HG03354 (cell line): ENCODE measurements around the gene OR8B2.
"Not testable (repeated sequence)": the region's sequence is repeated elsewhere in the genome, so short reads cannot be mapped to it uniquely, and the experiment has no call there.

Experiments
- ATAC-seq: cut with Tn5 transposase; IDR thresholded peaks from one replicate; pipeline ENCODE4 v1.9.1; 2021; ENCODE audit warnings: mild to moderate bottlenecking; ENCODE audit not compliant: unreplicated experiment, poor library complexity, severe bottlenecking

Gene OR8B2, protein sequence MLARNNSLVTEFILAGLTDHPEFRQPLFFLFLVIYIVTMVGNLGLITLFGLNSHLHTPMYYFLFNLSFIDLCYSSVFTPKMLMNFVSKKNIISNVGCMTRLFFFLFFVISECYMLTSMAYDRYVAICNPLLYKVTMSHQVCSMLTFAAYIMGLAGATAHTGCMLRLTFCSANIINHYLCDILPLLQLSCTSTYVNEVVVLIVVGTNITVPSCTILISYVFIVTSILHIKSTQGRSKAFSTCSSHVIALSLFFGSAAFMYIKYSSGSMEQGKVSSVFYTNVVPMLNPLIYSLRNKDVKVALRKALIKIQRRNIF

GRCh38 chr11:124384399-124384798 lies at the start of gene OR8B2:
OR8B2 (minus strand) TSS chr11:124384499; CDS start chr11:124383343, 1,156 bp downstream.
- ATAC-seq, result no peak

- ATAC-seq, result no peak
Measured at GRCh38 chr11:124429599-124429998, 45.3 kb upstream of the OR8B2 start.

DNA sequence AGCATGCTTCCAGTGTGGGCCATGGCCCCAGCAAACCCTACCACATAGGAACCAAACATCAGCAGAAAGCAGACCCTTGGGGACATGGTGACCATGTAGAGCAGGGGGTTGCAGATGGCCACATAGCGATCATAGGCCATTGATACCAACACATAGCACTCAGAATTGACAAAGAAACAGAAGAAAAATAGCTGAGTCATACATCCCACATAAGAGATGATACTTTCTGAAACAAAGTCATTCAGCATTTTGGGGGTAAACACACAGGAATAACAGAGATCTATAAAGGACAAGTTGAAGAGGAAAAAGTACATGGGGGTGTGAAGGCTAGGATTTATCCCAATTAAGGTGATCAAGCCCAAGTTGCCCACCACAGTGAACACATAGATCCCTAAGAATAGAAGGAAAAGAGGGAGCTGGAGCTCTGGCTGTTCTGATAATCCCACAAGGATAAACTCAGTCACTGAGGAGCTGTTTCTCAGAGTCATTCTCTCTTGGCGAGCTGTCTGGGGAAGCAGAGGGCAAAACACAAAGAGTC lies 40.2 kb upstream of the OR8B2 start, which contains the start of gene OR8B4:
TSS of gene OR8B4 (minus strand) at position 488 of the 538 bp plus-strand sequence. CDS start at position 488, 0 bp downstream.
- no peak for ATAC-seq

GRCh38 chr11:124421043-124421442 lies 36.7 kb upstream of the OR8B2 start:
- ATAC-seq, result no peak

- no peak for ATAC-seq
Measured at GRCh38 chr11:124415356-124415923, 31.1 kb upstream of the OR8B2 start.

GRCh38 chr11:124409906-124410305 lies 25.6 kb upstream of the OR8B2 start:
- ATAC-seq, result no peak

GRCh38 chr11:124405581-124405980 lies 21.3 kb upstream of the OR8B2 start:
- ATAC-seq, result no peak

GRCh38 chr11:124403186-124403585 lies 18.9 kb upstream of the OR8B2 start:
- ATAC-seq, result not testable (repeated sequence)

GRCh38 chr11:124402326-124402922 lies 18.1 kb upstream of the OR8B2 start:
- peak; percentile 94 for ATAC-seq

GRCh38 chr11:124398924-124399323 lies 14.6 kb upstream of the OR8B2 start, which contains the start of gene OR8B3:
OR8B3 (minus strand) TSS chr11:124399024; CDS start chr11:124397351, 1,673 bp downstream.
- no peak for ATAC-seq

DNA sequence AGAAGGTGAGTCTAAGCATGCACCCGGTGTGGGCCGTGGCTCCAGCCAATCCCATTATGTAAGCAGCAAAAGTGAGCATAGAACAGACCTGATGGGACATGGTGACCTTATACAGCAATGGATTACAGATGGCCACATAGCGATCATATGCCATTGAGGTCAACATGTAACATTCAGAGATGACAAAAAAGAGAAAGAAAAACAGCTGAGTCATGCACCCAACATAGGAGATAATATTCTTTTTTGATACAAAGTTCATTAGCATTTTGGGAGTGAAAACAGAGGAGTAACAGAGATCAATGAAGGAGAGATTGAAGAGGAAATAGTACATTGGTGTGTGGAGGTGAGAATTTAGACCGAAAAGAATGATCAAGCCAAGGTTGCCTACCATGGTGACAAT lies 12.5 kb upstream of the OR8B2 start:
- ATAC-seq, result not testable (repeated sequence)

GRCh38 chr11:124394408-124394807 lies 10.1 kb upstream of the OR8B2 start:
- ATAC-seq, result no peak

DNA sequence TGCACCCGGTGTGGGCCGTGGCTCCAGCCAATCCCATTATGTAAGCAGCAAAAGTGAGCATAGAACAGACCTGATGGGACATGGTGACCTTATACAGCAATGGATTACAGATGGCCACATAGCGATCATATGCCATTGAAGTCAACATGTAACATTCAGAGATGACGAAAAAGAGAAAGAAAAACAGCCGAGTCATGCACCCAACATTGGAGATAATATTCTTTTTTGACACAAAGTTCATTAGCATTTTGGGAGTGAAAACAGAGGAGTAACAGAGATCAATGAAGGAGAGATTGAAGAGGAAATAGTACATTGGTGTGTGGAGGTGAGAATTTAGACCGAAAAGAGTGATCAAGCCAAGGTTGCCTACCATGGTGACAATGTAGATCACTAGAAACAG lies 1.4 kb downstream of the OR8B2 start:
- ATAC-seq, result not testable (repeated sequence)

- no peak for ATAC-seq
Measured at GRCh38 chr11:124380585-124380984, 3.7 kb downstream of the OR8B2 start.

- ATAC-seq, result no peak
Measured at GRCh38 chr11:124376280-124376679, 8.0 kb downstream of the OR8B2 start.

- no peak for ATAC-seq
Measured at GRCh38 chr11:124359566-124359965, 24.7 kb downstream of the OR8B2 start.

DNA sequence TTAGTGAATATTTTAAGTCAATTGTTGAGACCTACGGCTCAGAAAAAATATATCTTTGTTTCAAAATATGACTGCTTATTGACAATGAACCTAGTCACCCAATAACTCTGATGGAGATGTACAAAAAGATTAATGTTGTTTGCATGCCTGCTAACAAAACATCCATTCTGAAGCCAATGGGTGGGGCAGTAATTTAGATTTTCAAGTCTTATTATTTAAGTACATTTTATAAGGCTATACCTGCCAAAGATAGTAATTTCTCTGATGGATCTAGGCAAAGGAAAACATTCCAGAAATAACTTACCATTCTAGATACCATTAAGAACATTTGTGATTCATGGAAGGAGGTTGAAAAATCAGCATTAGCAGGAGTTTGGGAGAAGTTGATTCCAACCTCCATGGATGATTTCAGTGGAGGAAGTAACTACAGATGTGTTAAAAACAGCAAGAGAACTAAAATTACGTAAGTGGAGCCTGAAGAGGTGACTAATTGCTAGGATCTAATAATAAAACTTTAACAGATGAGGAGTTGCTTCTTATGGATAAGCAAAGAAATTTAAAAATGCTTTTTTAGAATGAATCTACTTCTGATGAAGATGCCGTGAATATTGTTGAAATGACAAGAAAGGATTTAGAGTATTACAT lies 37.9 kb downstream of the OR8B2 start:
- no peak for ATAC-seq

DNA sequence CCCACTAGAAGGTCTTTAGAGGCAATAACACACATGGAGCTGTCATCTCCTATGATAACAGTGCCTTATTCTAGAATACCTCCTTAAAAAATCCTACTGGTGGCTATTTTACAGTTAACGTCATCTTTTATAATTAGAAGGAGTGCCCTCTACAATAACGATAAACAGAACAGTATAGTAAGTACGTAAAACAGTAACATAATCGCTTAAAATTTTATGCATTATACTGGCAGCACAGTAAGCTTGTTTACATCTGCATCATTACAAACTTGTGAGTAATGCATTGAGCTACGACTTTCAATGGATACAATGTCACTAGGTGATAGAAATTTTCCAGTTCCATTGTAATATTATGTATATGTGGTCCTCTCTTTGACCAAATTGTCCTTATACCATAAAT lies 40.0 kb downstream of the OR8B2 start:
- ATAC-seq, result no peak

- ATAC-seq, result no peak
Measured at GRCh38 chr11:124340142-124340447, 44.2 kb downstream of the OR8B2 start.

DNA sequence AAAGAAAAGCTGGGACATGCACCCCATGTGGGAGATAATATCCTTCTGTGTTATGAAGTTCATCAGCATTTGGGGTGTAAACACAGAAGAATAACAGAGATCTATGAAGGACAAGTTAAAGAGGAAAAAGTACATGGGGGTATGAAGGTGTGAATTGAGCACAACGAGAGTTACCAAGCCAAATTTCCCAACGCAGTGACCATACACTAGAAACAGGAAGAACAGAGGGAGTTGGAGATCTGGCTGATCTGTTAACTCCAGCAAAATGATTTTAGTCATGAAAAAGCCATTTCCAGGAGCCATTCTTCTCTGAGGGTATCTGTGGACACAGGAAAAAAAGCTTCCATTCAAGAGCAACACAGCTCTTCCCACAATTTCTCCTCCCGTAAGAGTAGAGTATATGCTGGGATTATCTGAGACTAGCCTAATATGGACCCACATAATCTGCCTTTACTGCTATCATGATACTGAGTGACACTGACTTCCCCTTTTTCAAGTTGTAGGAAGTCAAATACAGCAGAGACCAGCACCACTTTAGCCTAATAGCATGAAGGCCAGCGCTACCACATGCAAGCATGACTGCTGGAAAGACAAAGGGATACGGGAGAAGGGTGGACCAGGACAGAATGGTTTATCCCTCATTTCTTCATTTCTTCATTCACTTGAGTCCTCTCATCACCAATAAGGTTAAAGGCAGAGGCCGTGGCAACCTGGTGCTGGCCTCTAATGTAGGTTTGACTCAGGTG lies 44.7 kb downstream of the OR8B2 start:
- ATAC-seq, result no peak
